SK-N-SH (cell line): ENCODE measurements around the gene NPAS3.

Source experiments
- CTCF ChIP-seq: fragments of 200-600 bp; sonication (generic); IDR thresholded peaks from 2 replicates; pipeline ENCODE4 v1.6.1; 2017; ENCODE audit warnings: antibody characterized with exemption, mild to moderate bottlenecking, moderate library complexity
- MXI1 ChIP-seq: IDR thresholded peaks from 2 replicates; pipeline ENCODE4 v1.6.1; 2012; ENCODE audit warnings: mild to moderate bottlenecking, low read depth, low read length, improper control_type of control experiment
- PBX3 ChIP-seq: IDR thresholded peaks from 2 replicates; pipeline ENCODE4; 2012
- POLR2AphosphoS5 ChIP-seq: IDR thresholded peaks from 2 replicates; pipeline ENCODE4 v1.6.1; 2012; ENCODE audit warnings: low read depth, low read length
- RAD21 ChIP-seq: IDR thresholded peaks from 2 replicates; pipeline ENCODE4 v1.6.1; 2012; ENCODE audit warnings: mild to moderate bottlenecking, low read length
- RFX5 ChIP-seq: IDR thresholded peaks from 2 replicates; pipeline ENCODE4 v1.6.1; 2012; ENCODE audit warnings: mild to moderate bottlenecking, improper control_type of control experiment, low read length
- SIN3A ChIP-seq: IDR thresholded peaks from 2 replicates; pipeline ENCODE4 v1.6.1; 2012; ENCODE audit warnings: low read depth, mild to moderate bottlenecking, low read length, moderate library complexity, borderline replicate concordance
- USF2 ChIP-seq: fragments of 150-350 bp; IDR thresholded peaks from 2 replicates; pipeline ENCODE4 v1.6.1; 2017; ENCODE audit warnings: antibody characterized with exemption, low read length, low read depth, borderline replicate concordance
- YY1 ChIP-seq: IDR thresholded peaks from 2 replicates; pipeline ENCODE4 v1.4.0; 2012; ENCODE audit warnings: low read depth, mild to moderate bottlenecking

- TF ChIP-seq POLR2AphosphoS5 = no peak
- TF ChIP-seq PBX3 = no peak
- no peak for TF ChIP-seq RAD21
- no peak for TF ChIP-seq RFX5
- TF ChIP-seq MXI1 = no peak
- no peak for TF ChIP-seq CTCF
- TF ChIP-seq SIN3A = no peak
- no peak for TF ChIP-seq USF2
- TF ChIP-seq YY1 = no peak
Observed at GRCh38 chr14:33457021-33457420, 518.3 kb downstream of the NPAS3 start.
